HCT116 (cell line): ENCODE results near the gene ITGA7. TPM values are rescaled to one million over a fixed set of nuclear protein-coding genes. Genes with fewer than 3 reads are reported as not detected.

Experiments used
- ATAC-seq: fragments of 200-7000 bp; cut with Tn5 transposase; 2 replicates; pipeline ENCODE4 v1.9.1; 2020; ENCODE audit warnings: mild to moderate bottlenecking, moderate library complexity
- BruUV-seq: library from RNA; stranded (reverse); fragments of 400-500 nt; replicated peaks from 2 replicates; lab custom pipeline; 2021; lab: Mats Ljungman, UMichigan
- CTCF ChIA-PET: fragments of 300-600 bp; sonication (Branson Sonifier 250); formaldehyde crosslinking; loops from one replicate; lab custom pipeline; 2021; ENCODE audit warnings: antibody characterized with exemption; lab: Charles Lee
- POLR2A ChIA-PET: fragments of 300-600, 350-600 bp; sonication (Branson Sonifier 250); formaldehyde crosslinking; loops from one replicate; lab custom pipeline; 2021; ENCODE audit warnings: antibody characterized with exemption; lab: Charles Lee
- RAD21 ChIA-PET, 2 experiments: fragments of 300-600 bp; sonication (Branson Sonifier 250); formaldehyde crosslinking; loops; one replicate each; lab custom pipeline; 2023; ENCODE audit warnings: low total read pairs in 2 of 2; ENCODE audit not compliant: uncharacterized antibody in 2 of 2, unreplicated experiment in 2 of 2, low non-redundant PET in 1 of 2; lab: Charles Lee
- DNase-seq: peaks from one replicate; pipeline ENCODE4 v3.0.0-alpha.2; 2010; ENCODE audit warnings: low read depth, low spot score
- H2AFZ ChIP-seq: fragments of 200-600 bp; shearing (Covaris generic), sonication (generic); 2 replicates; pipeline ENCODE4 v1.6.1; 2017; ENCODE audit warnings: low read depth, mixed run types, mixed read lengths, antibody characterized with exemption, low read length; ENCODE audit not compliant: poor library complexity, severe bottlenecking
- H3K27ac ChIP-seq: 2 replicates; pipeline ENCODE4 v1.5.1; 2012; ENCODE audit warnings: low read depth, low read length
- H3K27me3 ChIP-seq: fragments of 200-600 bp; sonication (generic); 2 replicates; pipeline ENCODE4 v1.6.1; 2016; ENCODE audit warnings: mixed run types, low read length, mixed read lengths; ENCODE audit not compliant: insufficient read depth
- H3K36me3 ChIP-seq, 2 experiments: fragments of 200-500 bp in 1 of 2; fragments of 200-600 bp in 1 of 2; sonication (Bioruptor generic) in 1 of 2; sonication (generic) in 1 of 2; 2 replicates each; pipeline versions ENCODE4 v1.5.1 to v1.6.1; 2014 to 2016; ENCODE audit warnings: low read length in 2 of 2, inconsistent platforms in 1 of 2, mixed read lengths in 1 of 2, mixed run types in 1 of 2; ENCODE audit not compliant: insufficient read depth in 2 of 2, control insufficient read depth in 1 of 2
- H3K4me1 ChIP-seq, 2 experiments: fragments of 200-600 bp in 1 of 2; sonication (generic) in 1 of 2; 2 replicates each; pipeline versions ENCODE4 v1.5.1 to v1.6.1; 2012 to 2017; ENCODE audit warnings: low read length in 2 of 2, inconsistent platforms in 1 of 2, mild to moderate bottlenecking in 1 of 2, mixed read lengths in 1 of 2, mixed run types in 1 of 2, moderate library complexity in 1 of 2; ENCODE audit not compliant: insufficient read depth in 2 of 2, control insufficient read depth in 1 of 2
- H3K4me2 ChIP-seq: fragments of 200-600 bp; sonication (generic); 2 replicates; pipeline ENCODE4 v1.6.1; 2017; ENCODE audit warnings: mixed run types, low read length, mixed read lengths
- H3K4me3 ChIP-seq, 2 experiments: fragments of 200-600 bp in 1 of 2; sonication (generic) in 1 of 2; replicated peaks in 1 of 2; 2 replicates each; pipeline ENCODE4 v1.5.1; 2011 to 2016; ENCODE audit warnings: low read length in 2 of 2, control low read depth in 1 of 2, low read depth in 1 of 2, mild to moderate bottlenecking in 1 of 2, mixed read lengths in 1 of 2, mixed run types in 1 of 2
- H3K79me2 ChIP-seq: fragments of 200-600 bp; sonication (generic); 2 replicates; pipeline ENCODE4 v1.6.1; 2017; ENCODE audit warnings: mild to moderate bottlenecking, mixed run types, low read length, moderate library complexity, mixed read lengths; ENCODE audit not compliant: insufficient read depth
- H3K9ac ChIP-seq: fragments of 200-600 bp; sonication (generic); 2 replicates; pipeline ENCODE4 v1.6.1; 2016; ENCODE audit warnings: low read length, mixed read lengths
- H3K9me2 ChIP-seq: fragments of 200-600 bp; sonication (generic), shearing (Covaris generic); 2 replicates; pipeline ENCODE4 v1.6.1; 2017; ENCODE audit warnings: mixed run types, mild to moderate bottlenecking, moderate library complexity; ENCODE audit not compliant: insufficient read depth
- H3K9me3 ChIP-seq, 2 experiments: fragments of 200-500 bp in 1 of 2; fragments of 200-600 bp in 1 of 2; sonication (Bioruptor generic) in 1 of 2; sonication (generic) in 1 of 2; 2 replicates each; pipeline ENCODE4 v1.6.1; 2014 to 2017; ENCODE audit warnings: low read length in 2 of 2, mixed read lengths in 2 of 2, inconsistent platforms in 1 of 2, low read depth in 1 of 2, mild to moderate bottlenecking in 1 of 2, mixed run types in 1 of 2, moderate library complexity in 1 of 2; ENCODE audit not compliant: control insufficient read depth in 1 of 2, insufficient read depth in 1 of 2
- H4K20me1 ChIP-seq: fragments of 200-600 bp; sonication (generic), shearing (Covaris generic); 2 replicates; pipeline ENCODE4 v1.6.1; 2017; ENCODE audit warnings: mixed run types, mild to moderate bottlenecking, moderate library complexity; ENCODE audit not compliant: insufficient read depth
- ATF3 ChIP-seq: IDR thresholded peaks from 2 replicates; pipeline ENCODE4 v1.6.1; 2012
- EGR1 ChIP-seq: IDR thresholded peaks from 2 replicates; pipeline ENCODE4 v1.6.1; 2012; ENCODE audit warnings: low read depth
- ELF1 ChIP-seq: IDR thresholded peaks from 2 replicates; pipeline ENCODE4 v1.6.1; 2012; ENCODE audit warnings: low read depth, borderline replicate concordance
- FOSL1 ChIP-seq: IDR thresholded peaks from 2 replicates; pipeline ENCODE4 v1.6.1; 2012; ENCODE audit warnings: low read depth
- POLR2AphosphoS5 ChIP-seq: IDR thresholded peaks from 2 replicates; pipeline ENCODE4 v1.6.1; 2011; ENCODE audit warnings: mild to moderate bottlenecking, low read depth, low read length, moderate library complexity
- SP1 ChIP-seq: IDR thresholded peaks from 2 replicates; pipeline ENCODE4 v1.6.1; 2012; ENCODE audit warnings: low read depth
- TCF7L2 ChIP-seq: IDR thresholded peaks from 2 replicates; pipeline ENCODE4 v1.7.0; 2011; ENCODE audit warnings: borderline replicate concordance, inconsistent platforms; ENCODE audit not compliant: insufficient read depth, insufficient read length; ENCODE audit errors: extremely low read depth
- YY1 ChIP-seq: IDR thresholded peaks from 2 replicates; pipeline ENCODE4 v1.6.1; 2011; ENCODE audit warnings: low read length, low read depth, moderate library complexity, mild to moderate bottlenecking; ENCODE audit not compliant: insufficient replicate concordance; ENCODE audit errors: extremely low read depth
- intact Hi-C: fragments of 100-400 bp; cut with micrococcal nuclease; formaldehyde crosslinking; loops from 2 replicates; pipeline ENCODE4 v1.10.0; 2022
- total RNA-seq: library from RNA; stranded (reverse); gene quantifications from one replicate; pipeline ENCODE4 v1.2.1, GENCODE V29; 2021; ENCODE audit not compliant: unreplicated experiment
- TF ChIP-seq, protein P1 (sequence below): IDR thresholded peaks from 2 replicates; pipeline ENCODE4 v1.6.1; 2012

Gene ITGA7
- total RNA-seq, 1 experiment from 2014 or later: 17.8 TPM

GRCh38 chr12:55743406-55744339 is 36.0 kb upstream of the ITGA7 start (continued):
- no peak for TF ChIP-seq EGR1
- TF ChIP-seq FOSL1: no peak
- no peak for TF ChIP-seq ELF1
- TF ChIP-seq SP1: no peak
- no peak for TF ChIP-seq YY1
- TF ChIP-seq, all 23 proteins: peak for 3

GRCh38 chr12:55742719-55743405 is 35.2 kb upstream of the ITGA7 start, which contains the start of gene GDF11:
GDF11 (plus strand) TSS chr12:55743122; CDS start chr12:55743317, 195 bp downstream.
- ChIA-PET POLR2A (interaction anchor here (0.6 to 1.1 kb wide), 4 partner anchors 11 to 518 kb away, joined by 3 to 7 read pairs (median 3); partner anchors contain the start of genes MYL6, ORMDL2 and SARNP), CTCF (interaction anchor here (1.1 to 1.5 kb wide), 2 partner anchors 184 to 304 kb away, joined by 3 read pairs; partner anchors contain the start of gene PYM1), RAD21 (no interaction called here)
- Histone ChIP-seq H3K9me2 (no peaks in the 10 kb centered on the region), H3K9me3 (no peaks in the 10 kb centered on the region), H4K20me1 (no peaks in the 10 kb centered on the region), H2AFZ (no peak within 1 kb of the TSS), H3K27me3 (no peaks in the 10 kb centered on the region), H3K79me2 (peaks cover 3% of the 10 kb centered on the region; the same call in 1 of the 2 replicates), H3K4me3 (peak within 1 kb of the TSS; percentile 55 to 80), H3K9ac (peak within 1 kb of the TSS; percentile 69), H3K36me3 (no peaks in the 10 kb centered on the region), H3K4me1 (peaks cover 10 to 40% of the 10 kb centered on the region in 2 experiments), H3K27ac (peak within 1 kb of the TSS; percentile 53), H3K4me2 (peak within 1 kb of the TSS; percentile 97)
- peak; percentile 85 for TF ChIP-seq TCF7L2
- TF ChIP-seq, protein P1, sequence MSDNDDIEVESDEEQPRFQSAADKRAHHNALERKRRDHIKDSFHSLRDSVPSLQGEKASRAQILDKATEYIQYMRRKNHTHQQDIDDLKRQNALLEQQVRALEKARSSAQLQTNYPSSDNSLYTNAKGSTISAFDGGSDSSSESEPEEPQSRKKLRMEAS: no peak
- peak; percentile 32; the same call in 1 of the 2 replicates for TF ChIP-seq POLR2AphosphoS5
- no peak for TF ChIP-seq ELF1
- TF ChIP-seq ATF3: no peak
- intact Hi-C loops: no loop called here
- peak; percentile 72 for ATAC-seq
- no peak for DNase-seq
- BruUV-seq: no TSS peak
